WTC11 (cell line): ENCODE results near the gene EMD. TPM values are rescaled to one million over a fixed set of nuclear protein-coding genes. Genes with fewer than 3 reads are reported as not detected.

Experiments
- ATAC-seq: fragments of 200-7000 bp; cut with Tn5 transposase; 2 replicates; pipeline ENCODE4 v1.10.0; 2021; ENCODE audit warnings: mild to moderate bottlenecking, moderate library complexity
- CTCF ChIA-PET: fragments of 300-600 bp; sonication (Branson Sonifier 250); formaldehyde crosslinking; loops from one replicate; lab custom pipeline; 2021; ENCODE audit warnings: antibody characterized with exemption; lab: Charles Lee
- POLR2A ChIA-PET: fragments of 350-600 bp; sonication (Branson Sonifier 250); formaldehyde crosslinking; loops from one replicate; lab custom pipeline; 2021; ENCODE audit warnings: antibody characterized with exemption; lab: Charles Lee
- DNase-seq: peaks from one replicate; pipeline ENCODE4 v3.0.0; 2021; ENCODE audit warnings: low spot score
- H3K27ac Mint-ChIP-seq: 2 replicates; pipeline ENCODE4 v1.8.0; 2021; ENCODE audit warnings: mixed read lengths
- H3K27me3 Mint-ChIP-seq: 2 replicates; pipeline ENCODE4 v1.8.0; 2021; ENCODE audit warnings: low read depth, mild to moderate bottlenecking, moderate library complexity, mixed read lengths
- H3K36me3 Mint-ChIP-seq: 2 replicates; pipeline ENCODE4 v1.8.0; 2021; ENCODE audit warnings: mixed read lengths
- H3K4me1 Mint-ChIP-seq: 2 replicates; pipeline ENCODE4 v1.8.0; 2022; ENCODE audit warnings: mixed read lengths
- H3K4me3 Mint-ChIP-seq: 2 replicates; pipeline ENCODE4 v1.8.0; 2021; ENCODE audit warnings: mild to moderate bottlenecking, moderate library complexity, mixed read lengths
- H3K9me3 Mint-ChIP-seq: 2 replicates; pipeline ENCODE4 v1.8.0; 2021; ENCODE audit warnings: mixed read lengths
- ELF4 ChIP-seq: sonication (generic); formaldehyde crosslinking; IDR thresholded peaks from 2 replicates; pipeline ENCODE4 v1.8.1; 2022; ENCODE audit warnings: low read depth, mild to moderate bottlenecking, moderate library complexity, missing genetic modification reagents
- FOXJ3 ChIP-seq: sonication (generic); formaldehyde crosslinking; IDR thresholded peaks from 2 replicates; pipeline ENCODE4 v1.9.0; 2021; ENCODE audit warnings: missing genetic modification reagents, mild to moderate bottlenecking, borderline replicate concordance
- IRF2 ChIP-seq: sonication (generic); formaldehyde crosslinking; IDR thresholded peaks from 2 replicates; pipeline ENCODE4 v1.8.0; 2022; ENCODE audit warnings: low read depth, missing genetic modification reagents, borderline replicate concordance
- OVOL2 ChIP-seq: fragments of 250-450 bp; sonication (Bioruptor Pico); IDR thresholded peaks from 2 replicates; pipeline ENCODE4 v1.9.0; 2021; ENCODE audit warnings: mild to moderate bottlenecking, borderline replicate concordance
- total RNA-seq: library from RNA; stranded (reverse); gene quantifications from 3 replicates; pipeline ENCODE4 v1.2.3, GENCODE V29; 2021
- TF ChIP-seq, protein P1 (sequence below): fragments of 250-450 bp; sonication (Bioruptor Pico); IDR thresholded peaks from 2 replicates; pipeline ENCODE4 v1.8.0; 2021; ENCODE audit warnings: mild to moderate bottlenecking
- TF ChIP-seq, protein P2 (sequence below): sonication (generic); formaldehyde crosslinking; conservative IDR thresholded peaks from 2 replicates; pipeline ENCODE4 v1.8.1; 2023; ENCODE audit warnings: mild to moderate bottlenecking, low read depth, missing genetic modification reagents, moderate library complexity
- TF ChIP-seq, protein P3 (sequence below): sonication (generic); formaldehyde crosslinking; IDR thresholded peaks from 2 replicates; pipeline ENCODE4 v1.8.1; 2023; ENCODE audit warnings: mild to moderate bottlenecking, missing genetic modification reagents, borderline replicate concordance
- TF ChIP-seq, protein P4 (sequence below): sonication (generic); formaldehyde crosslinking; IDR thresholded peaks from 2 replicates; pipeline ENCODE4 v1.8.1; 2023; ENCODE audit warnings: mild to moderate bottlenecking, missing genetic modification reagents
- TF ChIP-seq, protein P5 (sequence below): sonication (generic); formaldehyde crosslinking; IDR thresholded peaks from 2 replicates; pipeline ENCODE4 v1.8.0; 2022; ENCODE audit warnings: mild to moderate bottlenecking, missing genetic modification reagents
- TF ChIP-seq, protein P6 (sequence below): sonication (generic); formaldehyde crosslinking; IDR thresholded peaks from 2 replicates; pipeline ENCODE4 v1.8.0; 2023; ENCODE audit warnings: mild to moderate bottlenecking, missing genetic modification reagents
- TF ChIP-seq, protein P7 (sequence below): sonication (generic); formaldehyde crosslinking; IDR thresholded peaks from 2 replicates; pipeline ENCODE4 v1.8.0; 2023; ENCODE audit warnings: missing genetic modification reagents, mild to moderate bottlenecking, borderline replicate concordance

Gene EMD
- total RNA-seq, 1 experiment from 2014 or later = 78.3 TPM

DNA sequence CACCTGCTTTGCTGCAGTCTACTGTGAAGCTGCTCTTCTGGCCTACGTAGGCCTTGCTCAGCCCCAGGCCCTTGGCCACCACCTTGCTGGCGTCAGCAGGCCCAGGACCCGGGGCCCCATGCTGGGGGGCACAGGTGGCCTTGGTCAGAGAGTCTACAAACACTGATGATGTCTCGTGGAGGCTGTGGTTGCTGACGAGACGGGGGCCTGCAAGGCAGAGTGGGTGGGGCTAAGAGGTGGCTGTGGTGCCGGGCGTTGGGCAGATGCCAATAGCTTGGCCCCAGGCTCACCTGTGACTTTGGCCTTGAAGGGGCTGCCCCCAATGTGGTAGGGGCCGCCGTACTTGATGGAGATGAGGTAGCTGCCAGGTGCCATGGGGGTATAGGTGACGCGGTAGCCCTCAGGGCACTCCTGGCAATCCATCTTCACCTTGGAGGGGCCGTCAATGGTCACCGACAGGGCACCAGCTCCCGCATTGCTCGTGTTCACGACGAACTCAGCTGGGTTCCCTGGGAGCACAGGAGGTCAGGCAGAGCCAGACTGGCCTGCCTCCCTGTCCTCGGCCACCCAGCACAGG is 29.6 kb upstream of the EMD start:
- POLR2A ChIA-PET = interaction anchor here (0.6 to 1.4 kb wide), 3 partner anchors 9 to 20 kb away, joined by 3 to 5 read pairs (median 3); no protein-coding TSS in a partner anchor
- Mint-ChIP-seq H3K9me3 (no peaks in the 10 kb centered on the region), H3K4me1 (peaks cover 5% of the 10 kb centered on the region; the same call in 1 of the 2 replicates), H3K27me3 (no peaks in the 10 kb centered on the region), H3K4me3 (no peak overlapping the region), H3K27ac (no peak overlapping the region), H3K36me3 (peaks cover 18% of the 10 kb centered on the region)
- TF ChIP-seq, protein P1, sequence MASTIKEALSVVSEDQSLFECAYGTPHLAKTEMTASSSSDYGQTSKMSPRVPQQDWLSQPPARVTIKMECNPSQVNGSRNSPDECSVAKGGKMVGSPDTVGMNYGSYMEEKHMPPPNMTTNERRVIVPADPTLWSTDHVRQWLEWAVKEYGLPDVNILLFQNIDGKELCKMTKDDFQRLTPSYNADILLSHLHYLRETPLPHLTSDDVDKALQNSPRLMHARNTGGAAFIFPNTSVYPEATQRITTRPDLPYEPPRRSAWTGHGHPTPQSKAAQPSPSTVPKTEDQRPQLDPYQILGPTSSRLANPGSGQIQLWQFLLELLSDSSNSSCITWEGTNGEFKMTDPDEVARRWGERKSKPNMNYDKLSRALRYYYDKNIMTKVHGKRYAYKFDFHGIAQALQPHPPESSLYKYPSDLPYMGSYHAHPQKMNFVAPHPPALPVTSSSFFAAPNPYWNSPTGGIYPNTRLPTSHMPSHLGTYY (CRISPR knock-in tag) = no peak
- no peak for TF ChIP-seq OVOL2 (CRISPR knock-in tag)
- TF ChIP-seq ELF4 (CRISPR knock-in tag) = no peak
- TF ChIP-seq, protein P2, sequence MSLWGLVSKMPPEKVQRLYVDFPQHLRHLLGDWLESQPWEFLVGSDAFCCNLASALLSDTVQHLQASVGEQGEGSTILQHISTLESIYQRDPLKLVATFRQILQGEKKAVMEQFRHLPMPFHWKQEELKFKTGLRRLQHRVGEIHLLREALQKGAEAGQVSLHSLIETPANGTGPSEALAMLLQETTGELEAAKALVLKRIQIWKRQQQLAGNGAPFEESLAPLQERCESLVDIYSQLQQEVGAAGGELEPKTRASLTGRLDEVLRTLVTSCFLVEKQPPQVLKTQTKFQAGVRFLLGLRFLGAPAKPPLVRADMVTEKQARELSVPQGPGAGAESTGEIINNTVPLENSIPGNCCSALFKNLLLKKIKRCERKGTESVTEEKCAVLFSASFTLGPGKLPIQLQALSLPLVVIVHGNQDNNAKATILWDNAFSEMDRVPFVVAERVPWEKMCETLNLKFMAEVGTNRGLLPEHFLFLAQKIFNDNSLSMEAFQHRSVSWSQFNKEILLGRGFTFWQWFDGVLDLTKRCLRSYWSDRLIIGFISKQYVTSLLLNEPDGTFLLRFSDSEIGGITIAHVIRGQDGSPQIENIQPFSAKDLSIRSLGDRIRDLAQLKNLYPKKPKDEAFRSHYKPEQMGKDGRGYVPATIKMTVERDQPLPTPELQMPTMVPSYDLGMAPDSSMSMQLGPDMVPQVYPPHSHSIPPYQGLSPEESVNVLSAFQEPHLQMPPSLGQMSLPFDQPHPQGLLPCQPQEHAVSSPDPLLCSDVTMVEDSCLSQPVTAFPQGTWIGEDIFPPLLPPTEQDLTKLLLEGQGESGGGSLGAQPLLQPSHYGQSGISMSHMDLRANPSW (CRISPR knock-in tag) = no peak
- TF ChIP-seq, protein P3, sequence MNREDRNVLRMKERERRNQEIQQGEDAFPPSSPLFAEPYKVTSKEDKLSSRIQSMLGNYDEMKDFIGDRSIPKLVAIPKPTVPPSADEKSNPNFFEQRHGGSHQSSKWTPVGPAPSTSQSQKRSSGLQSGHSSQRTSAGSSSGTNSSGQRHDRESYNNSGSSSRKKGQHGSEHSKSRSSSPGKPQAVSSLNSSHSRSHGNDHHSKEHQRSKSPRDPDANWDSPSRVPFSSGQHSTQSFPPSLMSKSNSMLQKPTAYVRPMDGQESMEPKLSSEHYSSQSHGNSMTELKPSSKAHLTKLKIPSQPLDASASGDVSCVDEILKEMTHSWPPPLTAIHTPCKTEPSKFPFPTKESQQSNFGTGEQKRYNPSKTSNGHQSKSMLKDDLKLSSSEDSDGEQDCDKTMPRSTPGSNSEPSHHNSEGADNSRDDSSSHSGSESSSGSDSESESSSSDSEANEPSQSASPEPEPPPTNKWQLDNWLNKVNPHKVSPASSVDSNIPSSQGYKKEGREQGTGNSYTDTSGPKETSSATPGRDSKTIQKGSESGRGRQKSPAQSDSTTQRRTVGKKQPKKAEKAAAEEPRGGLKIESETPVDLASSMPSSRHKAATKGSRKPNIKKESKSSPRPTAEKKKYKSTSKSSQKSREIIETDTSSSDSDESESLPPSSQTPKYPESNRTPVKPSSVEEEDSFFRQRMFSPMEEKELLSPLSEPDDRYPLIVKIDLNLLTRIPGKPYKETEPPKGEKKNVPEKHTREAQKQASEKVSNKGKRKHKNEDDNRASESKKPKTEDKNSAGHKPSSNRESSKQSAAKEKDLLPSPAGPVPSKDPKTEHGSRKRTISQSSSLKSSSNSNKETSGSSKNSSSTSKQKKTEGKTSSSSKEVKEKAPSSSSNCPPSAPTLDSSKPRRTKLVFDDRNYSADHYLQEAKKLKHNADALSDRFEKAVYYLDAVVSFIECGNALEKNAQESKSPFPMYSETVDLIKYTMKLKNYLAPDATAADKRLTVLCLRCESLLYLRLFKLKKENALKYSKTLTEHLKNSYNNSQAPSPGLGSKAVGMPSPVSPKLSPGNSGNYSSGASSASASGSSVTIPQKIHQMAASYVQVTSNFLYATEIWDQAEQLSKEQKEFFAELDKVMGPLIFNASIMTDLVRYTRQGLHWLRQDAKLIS (CRISPR knock-in tag) = no peak
- TF ChIP-seq, protein P4, sequence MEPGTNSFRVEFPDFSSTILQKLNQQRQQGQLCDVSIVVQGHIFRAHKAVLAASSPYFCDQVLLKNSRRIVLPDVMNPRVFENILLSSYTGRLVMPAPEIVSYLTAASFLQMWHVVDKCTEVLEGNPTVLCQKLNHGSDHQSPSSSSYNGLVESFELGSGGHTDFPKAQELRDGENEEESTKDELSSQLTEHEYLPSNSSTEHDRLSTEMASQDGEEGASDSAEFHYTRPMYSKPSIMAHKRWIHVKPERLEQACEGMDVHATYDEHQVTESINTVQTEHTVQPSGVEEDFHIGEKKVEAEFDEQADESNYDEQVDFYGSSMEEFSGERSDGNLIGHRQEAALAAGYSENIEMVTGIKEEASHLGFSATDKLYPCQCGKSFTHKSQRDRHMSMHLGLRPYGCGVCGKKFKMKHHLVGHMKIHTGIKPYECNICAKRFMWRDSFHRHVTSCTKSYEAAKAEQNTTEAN (CRISPR knock-in tag) = no peak
- no peak for TF ChIP-seq FOXJ3 (CRISPR knock-in tag)
- TF ChIP-seq, protein P5, sequence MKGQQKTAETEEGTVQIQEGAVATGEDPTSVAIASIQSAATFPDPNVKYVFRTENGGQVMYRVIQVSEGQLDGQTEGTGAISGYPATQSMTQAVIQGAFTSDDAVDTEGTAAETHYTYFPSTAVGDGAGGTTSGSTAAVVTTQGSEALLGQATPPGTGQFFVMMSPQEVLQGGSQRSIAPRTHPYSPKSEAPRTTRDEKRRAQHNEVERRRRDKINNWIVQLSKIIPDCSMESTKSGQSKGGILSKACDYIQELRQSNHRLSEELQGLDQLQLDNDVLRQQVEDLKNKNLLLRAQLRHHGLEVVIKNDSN = no peak
- ATAC-seq (no peak), DNase-seq (no peak)
- CTCF ChIA-PET = interaction anchor here (1.0 kb wide), 1 partner anchor 24 kb away, joined by 3 read pairs; no protein-coding TSS in a partner anchor

DNA sequence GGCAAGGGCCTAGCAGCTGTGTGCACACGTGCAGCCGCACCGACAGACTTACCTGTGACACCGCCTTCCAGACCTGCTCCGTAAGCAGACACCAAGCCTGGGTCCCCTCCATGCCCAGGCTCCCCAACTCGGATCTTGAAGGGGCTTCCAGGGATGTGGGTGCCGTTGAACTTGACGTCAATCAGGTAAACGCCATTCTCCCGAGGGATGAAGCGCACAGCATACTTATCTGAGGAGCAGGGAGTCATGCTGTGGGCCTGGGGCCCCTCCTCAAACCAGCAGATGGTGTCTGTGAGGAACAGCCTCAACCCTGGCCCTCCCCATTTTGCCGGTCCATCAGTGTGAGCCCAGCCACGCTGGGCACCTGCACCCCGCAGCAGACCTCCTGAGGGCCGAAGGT is 29.1 kb upstream of the EMD start:
- Mint-ChIP-seq H3K4me1 (peaks cover 5% of the 10 kb centered on the region; the same call in 1 of the 2 replicates), H3K27me3 (no peaks in the 10 kb centered on the region), H3K9me3 (no peaks in the 10 kb centered on the region), H3K27ac (no peak overlapping the region), H3K36me3 (peaks cover 18% of the 10 kb centered on the region), H3K4me3 (no peak overlapping the region)
- no peak for DNase-seq
- ChIA-PET POLR2A (interaction anchor here (1.0 to 1.4 kb wide), 2 partner anchors 9 to 19 kb away, joined by 3 to 5 read pairs; no protein-coding TSS in a partner anchor), CTCF (no interaction called here)
- ATAC-seq = no peak
- TF ChIP-seq ELF4 (CRISPR knock-in tag) = no peak
- TF ChIP-seq, protein P6, sequence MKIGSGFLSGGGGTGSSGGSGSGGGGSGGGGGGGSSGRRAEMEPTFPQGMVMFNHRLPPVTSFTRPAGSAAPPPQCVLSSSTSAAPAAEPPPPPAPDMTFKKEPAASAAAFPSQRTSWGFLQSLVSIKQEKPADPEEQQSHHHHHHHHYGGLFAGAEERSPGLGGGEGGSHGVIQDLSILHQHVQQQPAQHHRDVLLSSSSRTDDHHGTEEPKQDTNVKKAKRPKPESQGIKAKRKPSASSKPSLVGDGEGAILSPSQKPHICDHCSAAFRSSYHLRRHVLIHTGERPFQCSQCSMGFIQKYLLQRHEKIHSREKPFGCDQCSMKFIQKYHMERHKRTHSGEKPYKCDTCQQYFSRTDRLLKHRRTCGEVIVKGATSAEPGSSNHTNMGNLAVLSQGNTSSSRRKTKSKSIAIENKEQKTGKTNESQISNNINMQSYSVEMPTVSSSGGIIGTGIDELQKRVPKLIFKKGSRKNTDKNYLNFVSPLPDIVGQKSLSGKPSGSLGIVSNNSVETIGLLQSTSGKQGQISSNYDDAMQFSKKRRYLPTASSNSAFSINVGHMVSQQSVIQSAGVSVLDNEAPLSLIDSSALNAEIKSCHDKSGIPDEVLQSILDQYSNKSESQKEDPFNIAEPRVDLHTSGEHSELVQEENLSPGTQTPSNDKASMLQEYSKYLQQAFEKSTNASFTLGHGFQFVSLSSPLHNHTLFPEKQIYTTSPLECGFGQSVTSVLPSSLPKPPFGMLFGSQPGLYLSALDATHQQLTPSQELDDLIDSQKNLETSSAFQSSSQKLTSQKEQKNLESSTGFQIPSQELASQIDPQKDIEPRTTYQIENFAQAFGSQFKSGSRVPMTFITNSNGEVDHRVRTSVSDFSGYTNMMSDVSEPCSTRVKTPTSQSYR (CRISPR knock-in tag) = no peak
- TF ChIP-seq, protein P1 (CRISPR knock-in tag) = no peak
- TF ChIP-seq, protein P7, sequence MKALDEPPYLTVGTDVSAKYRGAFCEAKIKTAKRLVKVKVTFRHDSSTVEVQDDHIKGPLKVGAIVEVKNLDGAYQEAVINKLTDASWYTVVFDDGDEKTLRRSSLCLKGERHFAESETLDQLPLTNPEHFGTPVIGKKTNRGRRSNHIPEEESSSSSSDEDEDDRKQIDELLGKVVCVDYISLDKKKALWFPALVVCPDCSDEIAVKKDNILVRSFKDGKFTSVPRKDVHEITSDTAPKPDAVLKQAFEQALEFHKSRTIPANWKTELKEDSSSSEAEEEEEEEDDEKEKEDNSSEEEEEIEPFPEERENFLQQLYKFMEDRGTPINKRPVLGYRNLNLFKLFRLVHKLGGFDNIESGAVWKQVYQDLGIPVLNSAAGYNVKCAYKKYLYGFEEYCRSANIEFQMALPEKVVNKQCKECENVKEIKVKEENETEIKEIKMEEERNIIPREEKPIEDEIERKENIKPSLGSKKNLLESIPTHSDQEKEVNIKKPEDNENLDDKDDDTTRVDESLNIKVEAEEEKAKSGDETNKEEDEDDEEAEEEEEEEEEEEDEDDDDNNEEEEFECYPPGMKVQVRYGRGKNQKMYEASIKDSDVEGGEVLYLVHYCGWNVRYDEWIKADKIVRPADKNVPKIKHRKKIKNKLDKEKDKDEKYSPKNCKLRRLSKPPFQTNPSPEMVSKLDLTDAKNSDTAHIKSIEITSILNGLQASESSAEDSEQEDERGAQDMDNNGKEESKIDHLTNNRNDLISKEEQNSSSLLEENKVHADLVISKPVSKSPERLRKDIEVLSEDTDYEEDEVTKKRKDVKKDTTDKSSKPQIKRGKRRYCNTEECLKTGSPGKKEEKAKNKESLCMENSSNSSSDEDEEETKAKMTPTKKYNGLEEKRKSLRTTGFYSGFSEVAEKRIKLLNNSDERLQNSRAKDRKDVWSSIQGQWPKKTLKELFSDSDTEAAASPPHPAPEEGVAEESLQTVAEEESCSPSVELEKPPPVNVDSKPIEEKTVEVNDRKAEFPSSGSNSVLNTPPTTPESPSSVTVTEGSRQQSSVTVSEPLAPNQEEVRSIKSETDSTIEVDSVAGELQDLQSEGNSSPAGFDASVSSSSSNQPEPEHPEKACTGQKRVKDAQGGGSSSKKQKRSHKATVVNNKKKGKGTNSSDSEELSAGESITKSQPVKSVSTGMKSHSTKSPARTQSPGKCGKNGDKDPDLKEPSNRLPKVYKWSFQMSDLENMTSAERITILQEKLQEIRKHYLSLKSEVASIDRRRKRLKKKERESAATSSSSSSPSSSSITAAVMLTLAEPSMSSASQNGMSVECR (CRISPR knock-in tag) = no peak
- no peak for TF ChIP-seq IRF2 (CRISPR knock-in tag)
